GM18870 (cell line): ENCODE measurements around the gene ALDH7A1.
"Not testable (repeated sequence)": the region's sequence is repeated elsewhere in the genome, so short reads cannot be mapped to it uniquely, and the experiment has no call there.

Experiments
- ATAC-seq: cut with Tn5 transposase; IDR thresholded peaks from one replicate; pipeline ENCODE4 v1.9.1; 2021; ENCODE audit warnings: moderate library complexity; ENCODE audit not compliant: unreplicated experiment

The ALDH7A1 gene

GRCh38 chr5:126594748-126595485 is at the start of gene ALDH7A1:
ALDH7A1 (minus strand) TSS chr5:126595219; CDS start chr5:126595198, 21 bp downstream.
- peak; percentile 57 for ATAC-seq

GRCh38 chr5:126641387-126641786 is 46.4 kb upstream of the ALDH7A1 start:
- ATAC-seq, result peak; percentile 69

GRCh38 chr5:126640866-126641265 is 45.8 kb upstream of the ALDH7A1 start:
- ATAC-seq, result peak; percentile 15

- ATAC-seq, result no peak
These were observed 41.9 kb upstream of the ALDH7A1 start for GRCh38 chr5:126636956-126637355.

- no peak for ATAC-seq
These were observed 40.6 kb upstream of the ALDH7A1 start for GRCh38 chr5:126635585-126635984.

GRCh38 chr5:126633552-126633951 is 38.5 kb upstream of the ALDH7A1 start:
- ATAC-seq, result no peak

- ATAC-seq, result no peak
These were observed 36.9 kb upstream of the ALDH7A1 start for GRCh38 chr5:126631920-126632319.

- ATAC-seq, result no peak
These were observed 33.1 kb upstream of the ALDH7A1 start for GRCh38 chr5:126628102-126628501.

GRCh38 chr5:126624534-126624933 is 29.5 kb upstream of the ALDH7A1 start:
- no peak for ATAC-seq

GRCh38 chr5:126619781-126620180 is 24.8 kb upstream of the ALDH7A1 start:
- ATAC-seq, result no peak

GRCh38 chr5:126617603-126618002 is 22.6 kb upstream of the ALDH7A1 start:
- ATAC-seq, result not testable (repeated sequence)

GRCh38 chr5:126615286-126615685 is 20.3 kb upstream of the ALDH7A1 start:
- peak; percentile 96 for ATAC-seq

GRCh38 chr5:126613941-126614592 is 19.0 kb upstream of the ALDH7A1 start:
- no peak for ATAC-seq

- no peak for ATAC-seq
These were observed 15.6 kb upstream of the ALDH7A1 start for GRCh38 chr5:126610616-126611015.

- ATAC-seq, result no peak
These were observed 15.1 kb upstream of the ALDH7A1 start for GRCh38 chr5:126610160-126610559.

- no peak for ATAC-seq
These were observed 10.5 kb upstream of the ALDH7A1 start for GRCh38 chr5:126605525-126605924.

GRCh38 chr5:126603402-126603991 is 8.5 kb upstream of the ALDH7A1 start:
- no peak for ATAC-seq

- ATAC-seq, result peak; percentile 87
These were observed 5.9 kb upstream of the ALDH7A1 start, which contains the start of gene PHAX for GRCh38 chr5:126600631-126601511. PHAX (plus strand) TSS chr5:126600947; CDS start chr5:126600963, 16 bp downstream.

- not testable (repeated sequence) for ATAC-seq
These were observed 5.1 kb upstream of the ALDH7A1 start for GRCh38 chr5:126599971-126600630.

GRCh38 chr5:126599499-126599898 is 4.5 kb upstream of the ALDH7A1 start:
- ATAC-seq, result no peak
